Endothelial cell of umbilical vein (primary cell): ENCODE measurements around the gene LDLRAD4. TPM values are rescaled to one million over a fixed set of nuclear protein-coding genes. Genes with fewer than 3 reads are reported as not detected.

Source experiments
- BruUV-seq: library from RNA; stranded (reverse); fragments of 400-500 nt; replicated peaks from 2 replicates; lab custom pipeline; 2021; lab: Mats Ljungman, UMichigan
- CTCF ChIA-PET: fragments of 300-600, 350-600 bp; sonication (Branson Sonifier 250); formaldehyde crosslinking; loops from one replicate; lab custom pipeline; 2021; ENCODE audit warnings: antibody characterized with exemption, inconsistent platforms; lab: Charles Lee
- POLR2A ChIA-PET: fragments of 300-600, 350-600 bp; sonication (Branson Sonifier 250); formaldehyde crosslinking; loops from one replicate; lab custom pipeline; 2021; ENCODE audit warnings: antibody characterized with exemption, inconsistent platforms; lab: Charles Lee
- DNase-seq: peaks from one replicate; pipeline ENCODE4 v3.0.0-alpha.2; 2011; ENCODE audit warnings: low read depth, low spot score
- FAIRE-seq: peaks from 2 replicates; lab custom pipeline; 2011; peaks lifted over from hg19 to GRCh38; lab: Jason Lieb, UNC
- H2AFZ ChIP-seq: 2 replicates; pipeline ENCODE4 v1.6.0; 2012; ENCODE audit warnings: low read depth, low read length, control low read depth, inconsistent platforms
- H3K27ac ChIP-seq: 2 replicates; pipeline ENCODE4 v1.5.1; 2011; ENCODE audit warnings: low read depth, mild to moderate bottlenecking, control low read depth, low read length, moderate library complexity; ENCODE audit not compliant: insufficient read depth
- H3K27me3 ChIP-seq, 2 experiments: 2 replicates each; pipeline versions ENCODE4 v1.6.0 to v1.6.1; 2011; ENCODE audit warnings: low read length in 2 of 2, mixed read lengths in 1 of 2; ENCODE audit not compliant: control insufficient read depth in 2 of 2, insufficient read depth in 2 of 2
- H3K36me3 ChIP-seq, 2 experiments: 2 replicates in 1 of 2; 3 replicates in 1 of 2; pipeline ENCODE4 v1.5.1; 2011; ENCODE audit warnings: low read length in 2 of 2, mild to moderate bottlenecking in 1 of 2, moderate library complexity in 1 of 2; ENCODE audit not compliant: control insufficient read depth in 2 of 2, insufficient read depth in 2 of 2; ENCODE audit errors: extremely low read depth in 1 of 2
- H3K4me1 ChIP-seq: 3 replicates; pipeline ENCODE4 v1.5.1; 2011; ENCODE audit warnings: mild to moderate bottlenecking, low read length; ENCODE audit not compliant: control insufficient read depth, insufficient read depth; ENCODE audit errors: extremely low read depth
- H3K4me2 ChIP-seq: 2 replicates; pipeline ENCODE4 v1.6.1; 2011; ENCODE audit warnings: low read length, control low read depth, mixed read lengths; ENCODE audit not compliant: insufficient read depth
- H3K4me3 ChIP-seq, 3 experiments: fragments of 200-600 bp in 1 of 3; sonication (generic), shearing (Covaris generic) in 1 of 3; replicated peaks in 1 of 3; 2 replicates each; pipeline ENCODE4 v1.5.1; 2011 to 2016; ENCODE audit warnings: control low read depth in 3 of 3, low read length in 3 of 3, mild to moderate bottlenecking in 2 of 3, inconsistent platforms in 1 of 3, low read depth in 1 of 3, moderate library complexity in 1 of 3; ENCODE audit not compliant: insufficient read depth in 1 of 3
- H3K79me2 ChIP-seq: 2 replicates; pipeline ENCODE4 v1.6.0; 2012; ENCODE audit warnings: low read length, inconsistent platforms; ENCODE audit not compliant: control insufficient read depth, insufficient read depth
- H3K9ac ChIP-seq: replicated peaks from 2 replicates; pipeline ENCODE3; 2011; ENCODE audit warnings: low read length, control low read depth; ENCODE audit not compliant: insufficient read depth; ENCODE audit errors: extremely low read depth
- H3K9me1 ChIP-seq: replicated peaks from 3 replicates; pipeline ENCODE4 v1.6.0; 2011; ENCODE audit warnings: mild to moderate bottlenecking, low read length; ENCODE audit not compliant: control insufficient read depth, insufficient read depth; ENCODE audit errors: extremely low read depth
- H3K9me3 ChIP-seq: replicated peaks from 2 replicates; pipeline ENCODE4 v1.5.1; 2012; ENCODE audit warnings: low read length, inconsistent platforms; ENCODE audit not compliant: control insufficient read depth, insufficient read depth
- H4K20me1 ChIP-seq: replicated peaks from 2 replicates; pipeline ENCODE3; 2011; ENCODE audit warnings: mild to moderate bottlenecking, low read length; ENCODE audit not compliant: control insufficient read depth, insufficient read depth; ENCODE audit errors: extremely low read depth
- EZH2 ChIP-seq: IDR thresholded peaks from 2 replicates; pipeline ENCODE4 v1.6.1; 2012; ENCODE audit warnings: borderline replicate concordance, low read depth, mild to moderate bottlenecking, moderate library complexity, low read length, inconsistent platforms; ENCODE audit not compliant: severe bottlenecking
- FOS ChIP-seq: IDR thresholded peaks from 2 replicates; pipeline ENCODE4 v1.6.1; 2011; ENCODE audit warnings: mild to moderate bottlenecking, low read length, moderate library complexity, borderline replicate concordance; ENCODE audit not compliant: insufficient read depth
- GATA2 ChIP-seq: IDR thresholded peaks from 2 replicates; pipeline ENCODE4 v1.7.0; 2011; ENCODE audit warnings: low read depth, mild to moderate bottlenecking, moderate library complexity, mixed read lengths, low read length; ENCODE audit not compliant: insufficient read length, insufficient read depth
- JUN ChIP-seq: IDR thresholded peaks from 2 replicates; pipeline ENCODE4 v1.6.1; 2011; ENCODE audit warnings: borderline replicate concordance, low read depth; ENCODE audit not compliant: insufficient read length, insufficient read depth
- MAX ChIP-seq: IDR thresholded peaks from 2 replicates; pipeline ENCODE4 v1.6.1; 2011; ENCODE audit not compliant: insufficient read depth, insufficient read length
- MYC ChIP-seq: IDR thresholded peaks from one replicate; pipeline ENCODE4 v1.6.1; 2011; ENCODE audit warnings: mild to moderate bottlenecking, low read depth, low read length
- POLR2A ChIP-seq: IDR thresholded peaks from 2 replicates; pipeline ENCODE4 v1.6.1; 2012; ENCODE audit warnings: low read depth, mild to moderate bottlenecking, control low read depth, low read length
- POLR2AphosphoS5 ChIP-seq: IDR thresholded peaks from 2 replicates; pipeline ENCODE4 v1.6.1; 2012; ENCODE audit warnings: low read depth, mild to moderate bottlenecking, control low read depth, low read length, moderate library complexity; ENCODE audit not compliant: insufficient read depth
- dilution Hi-C: fragments of 300-500 bp; cut with MboI; formaldehyde crosslinking; loops from one replicate; pipeline ENCODE4 v1.15.0; 2019; ENCODE audit warnings: low sequenced_read_pairs; ENCODE audit not compliant: extremely low pct_ligation_motif_present
- intact Hi-C: fragments of 100-400 bp; cut with micrococcal nuclease; formaldehyde crosslinking; loops from one replicate; pipeline ENCODE4 v1.10.0; 2022
- polyA plus RNA-seq, 4 experiments: library from polyadenylated mRNA; depleted of rRNA in 3 of 4; stranded (reverse) in 3 of 4; unstranded in 1 of 4; fragments of >200 nt; gene quantifications; 2 replicates each; pipeline versions ENCODE4 v1.2.1 to v1.2.3, GENCODE V29; 2011 to 2012; ENCODE audit warnings: missing spikeins in 1 of 4
- total RNA-seq: library from RNA; stranded (reverse); gene quantifications from 2 replicates; pipeline ENCODE4 v1.2.3, GENCODE V29; 2021
- TF ChIP-seq, protein P1 (sequence below), 2 donors: IDR thresholded peaks; 1 replicate in 1 of 2; 2 replicates in 1 of 2; pipeline ENCODE4 v1.5.1; 2011; ENCODE audit warnings: low read length in 2 of 2, mild to moderate bottlenecking in 2 of 2, moderate library complexity in 2 of 2, control low read depth in 1 of 2, inconsistent platforms in 1 of 2, low read depth in 1 of 2; ENCODE audit not compliant: insufficient read depth in 1 of 2; ENCODE audit errors: extremely low read depth in 1 of 2

The LDLRAD4 gene
- total and polyA plus RNA-seq, 2 donors (not counting 3 experiments of a cell fraction or from before 2014, with no cell fraction given) = 5.2 to 6.5 TPM

DNA sequence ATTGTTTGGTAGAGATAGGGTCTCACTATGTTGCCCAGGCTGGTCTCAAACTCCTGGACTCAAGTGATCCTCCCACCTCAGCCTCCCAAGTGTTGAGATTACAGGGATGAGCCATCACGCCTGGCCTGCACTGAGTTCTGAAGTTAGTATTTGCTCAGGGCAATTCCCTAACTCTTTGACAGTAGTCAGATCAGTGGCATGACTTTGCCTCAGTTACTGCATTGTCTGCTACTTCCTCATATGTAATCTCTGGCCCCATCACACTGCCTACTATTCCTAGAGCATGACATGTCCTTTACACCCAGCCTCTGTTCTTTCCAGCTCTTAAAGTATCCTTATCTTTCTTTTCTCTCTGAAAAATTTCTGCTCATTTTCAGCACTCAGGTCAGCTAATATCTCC is 193.5 kb downstream of the LDLRAD4 start:
- H3K4me1 ChIP-seq = peaks cover 7% of the 10 kb centered on the region
- DNase-seq (no peak), FAIRE-seq (no peak)
- no peaks in the 10 kb centered on the region for H3K9me3 ChIP-seq
- ChIA-PET CTCF (no interaction called here), POLR2A (no interaction called here)
- BruUV-seq = no TSS peak
- no peak overlapping the region for H3K4me2 ChIP-seq
- no peaks in the 10 kb centered on the region for H3K36me3 ChIP-seq
- H4K20me1 ChIP-seq = no peaks in the 10 kb centered on the region
- H3K4me3 ChIP-seq = no peak overlapping the region
- no peak overlapping the region for H3K9ac ChIP-seq
- no peaks in the 10 kb centered on the region for H3K9me1 ChIP-seq
- H3K27me3 ChIP-seq = no peaks in the 10 kb centered on the region
- dilution Hi-C loops (no loop called here), intact Hi-C loops (no loop called here)
- TF ChIP-seq MYC = no peak
- no peak for TF ChIP-seq EZH2
- no peak for TF ChIP-seq FOS
- no peak for TF ChIP-seq POLR2AphosphoS5
- no peak for TF ChIP-seq GATA2
- TF ChIP-seq MAX = no peak
- TF ChIP-seq JUN = no peak
- TF ChIP-seq POLR2A = no peak
- TF ChIP-seq, protein P1, sequence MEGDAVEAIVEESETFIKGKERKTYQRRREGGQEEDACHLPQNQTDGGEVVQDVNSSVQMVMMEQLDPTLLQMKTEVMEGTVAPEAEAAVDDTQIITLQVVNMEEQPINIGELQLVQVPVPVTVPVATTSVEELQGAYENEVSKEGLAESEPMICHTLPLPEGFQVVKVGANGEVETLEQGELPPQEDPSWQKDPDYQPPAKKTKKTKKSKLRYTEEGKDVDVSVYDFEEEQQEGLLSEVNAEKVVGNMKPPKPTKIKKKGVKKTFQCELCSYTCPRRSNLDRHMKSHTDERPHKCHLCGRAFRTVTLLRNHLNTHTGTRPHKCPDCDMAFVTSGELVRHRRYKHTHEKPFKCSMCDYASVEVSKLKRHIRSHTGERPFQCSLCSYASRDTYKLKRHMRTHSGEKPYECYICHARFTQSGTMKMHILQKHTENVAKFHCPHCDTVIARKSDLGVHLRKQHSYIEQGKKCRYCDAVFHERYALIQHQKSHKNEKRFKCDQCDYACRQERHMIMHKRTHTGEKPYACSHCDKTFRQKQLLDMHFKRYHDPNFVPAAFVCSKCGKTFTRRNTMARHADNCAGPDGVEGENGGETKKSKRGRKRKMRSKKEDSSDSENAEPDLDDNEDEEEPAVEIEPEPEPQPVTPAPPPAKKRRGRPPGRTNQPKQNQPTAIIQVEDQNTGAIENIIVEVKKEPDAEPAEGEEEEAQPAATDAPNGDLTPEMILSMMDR (IDR thresholded peaks at IDR 0.05; ENCODE audit: extremely low read depth in 1 of 2, insufficient read depth in 1 of 2, low read depth in 1 of 2, low read length in 2 of 2) = no peak
- no peak overlapping the region for H3K27ac ChIP-seq
- H3K79me2 ChIP-seq = no peaks in the 10 kb centered on the region
- no peak overlapping the region for H2AFZ ChIP-seq
